Left ventricle myocardium inferior (tissue), 1 donor: ENCODE measurements around the gene FCHO2. TPM values are rescaled to one million over a fixed set of nuclear protein-coding genes. Genes with fewer than 3 reads are reported as not detected.

Source experiments
- DNase-seq: peaks from one replicate; pipeline ENCODE4 v3.0.0-alpha.2; 2020
- H3K27ac ChIP-seq: fragments of 200-600 bp; replicated peaks from 2 replicates; pipeline ENCODE4 v1.8.0; 2021
- H3K27me3 ChIP-seq: fragments of 200-600 bp; 2 replicates; pipeline ENCODE4 v1.8.0; 2021; ENCODE audit warnings: low read depth
- H3K36me3 ChIP-seq: fragments of 200-600 bp; 2 replicates; pipeline ENCODE4 v1.8.0; 2021
- H3K4me1 ChIP-seq: fragments of 200-600 bp; 2 replicates; pipeline ENCODE4 v1.8.0; 2021
- H3K4me3 ChIP-seq: fragments of 200-600 bp; 2 replicates; pipeline ENCODE4 v1.8.0; 2021; ENCODE audit warnings: mild to moderate bottlenecking, moderate library complexity
- H3K9me3 ChIP-seq: fragments of 200-600 bp; replicated peaks from 2 replicates; pipeline ENCODE4 v1.8.0; 2021
- CTCF ChIP-seq: fragments of 200-600 bp; IDR thresholded peaks from 2 replicates; pipeline ENCODE4 v1.8.0; 2021; ENCODE audit warnings: antibody characterized with exemption, mild to moderate bottlenecking, borderline replicate concordance
- intact Hi-C: fragments of 100-400 bp; cut with micrococcal nuclease; formaldehyde crosslinking; loops from one replicate; pipeline ENCODE4 v1.11.0; 2022
- total RNA-seq: library from RNA; stranded (reverse); fragmentation: NEBNext Ultra II Directional; extraction: Animal tissue kit (Norgen Biotek cat#: 25700); gene quantifications from one replicate; pipeline ENCODE4 v1.2.1, GENCODE V29; 2021
- donor health status: DM: no; HTN: yes; CAD: no; lungs with severe emphysema.

Gene FCHO2
- total RNA-seq, 1 donor from 2014 or later, result 23.3 TPM

GRCh38 chr5:72937517-72938061 is 18.3 kb upstream of the FCHO2 start:
- no peak for DNase-seq
- intact Hi-C loops, result no loop called here
- H3K27ac ChIP-seq, result peak overlapping the region; percentile 84
- H3K4me1 ChIP-seq, result peaks cover 22% of the 10 kb centered on the region
- H3K4me3 ChIP-seq, result no peak overlapping the region
- H3K9me3 ChIP-seq, result no peaks in the 10 kb centered on the region
- TF ChIP-seq CTCF, result no peak
- H3K27me3 ChIP-seq, result no peaks in the 10 kb centered on the region
- no peaks in the 10 kb centered on the region for H3K36me3 ChIP-seq

DNA sequence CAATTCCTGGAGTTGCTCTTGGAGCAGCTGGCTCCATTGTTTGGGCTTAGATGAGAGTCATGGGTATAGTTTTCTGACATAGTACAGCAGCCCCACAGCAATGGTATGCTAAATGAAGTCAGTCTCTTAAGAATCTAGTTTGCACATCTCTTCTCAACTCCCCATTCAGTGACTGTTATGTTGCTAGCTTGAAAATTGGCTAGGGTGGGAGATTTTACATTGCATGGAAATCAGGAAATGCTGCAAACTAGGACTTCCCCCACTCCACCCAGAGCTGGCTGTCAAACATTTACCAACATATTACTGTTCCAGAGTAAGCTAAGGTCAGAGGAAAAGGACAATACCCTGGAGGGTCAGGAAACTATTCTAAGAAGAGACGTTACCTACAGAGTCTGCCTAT is 17.6 kb upstream of the FCHO2 start:
- Histone ChIP-seq H3K36me3 (no peaks in the 10 kb centered on the region), H3K9me3 (no peaks in the 10 kb centered on the region), H3K27ac (peak overlapping the region; percentile 84), H3K4me3 (no peak overlapping the region), H3K4me1 (peaks cover 22% of the 10 kb centered on the region), H3K27me3 (no peaks in the 10 kb centered on the region)
- intact Hi-C loops, result no loop called here
- no peak for DNase-seq
- TF ChIP-seq CTCF, result no peak

DNA sequence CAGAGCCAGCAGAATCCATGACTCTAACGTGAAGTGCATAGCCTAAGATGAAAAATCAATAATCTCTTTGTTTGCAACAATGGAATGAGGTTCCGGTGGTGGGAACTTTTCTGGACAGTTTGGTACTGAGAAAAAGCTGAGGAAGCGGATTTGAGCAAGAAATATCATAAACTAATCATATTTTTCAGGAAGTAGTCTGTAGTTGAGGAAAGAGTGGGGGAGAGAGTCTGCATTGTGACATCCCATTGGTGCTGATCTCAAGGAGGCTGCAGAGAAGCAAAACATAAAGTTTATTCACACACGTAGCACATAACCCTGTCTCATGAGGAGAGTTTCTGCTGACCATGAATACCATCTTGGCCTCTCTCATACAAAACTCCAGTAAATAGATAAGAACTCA is 15.8 kb upstream of the FCHO2 start:
- Histone ChIP-seq H3K36me3 (no peaks in the 10 kb centered on the region), H3K4me3 (no peak overlapping the region), H3K9me3 (no peaks in the 10 kb centered on the region), H3K27ac (peak overlapping the region; percentile 7), H3K27me3 (no peaks in the 10 kb centered on the region), H3K4me1 (peaks cover 22% of the 10 kb centered on the region)
- no peak for TF ChIP-seq CTCF
- no peak for DNase-seq
- intact Hi-C loops, result no loop called here

DNA sequence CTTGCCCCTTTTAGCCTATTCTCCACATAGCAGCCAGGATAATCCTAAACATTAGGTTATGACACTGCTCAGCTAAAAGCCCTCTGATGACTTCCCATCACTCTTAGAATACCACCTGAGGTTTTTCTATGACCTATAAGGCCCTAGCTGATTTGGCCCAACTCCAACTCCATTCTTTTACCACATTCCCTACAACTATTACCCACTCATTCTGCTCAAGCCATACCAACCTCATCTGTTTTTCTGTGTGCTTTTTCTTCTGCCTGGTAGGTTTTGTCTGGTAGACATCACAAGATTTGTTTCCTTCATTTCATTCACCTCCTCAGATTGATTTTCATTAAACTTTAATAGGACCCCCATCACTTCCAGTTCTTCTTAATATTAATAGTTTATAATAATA is 12.5 kb upstream of the FCHO2 start:
- no peak overlapping the region for H3K4me3 ChIP-seq
- peaks cover 9% of the 10 kb centered on the region for H3K4me1 ChIP-seq
- H3K27ac ChIP-seq, result no peak overlapping the region
- no peak for TF ChIP-seq CTCF
- H3K27me3 ChIP-seq, result no peaks in the 10 kb centered on the region
- H3K36me3 ChIP-seq, result no peaks in the 10 kb centered on the region
- no peak for DNase-seq
- no peaks in the 10 kb centered on the region for H3K9me3 ChIP-seq
- intact Hi-C loops, result no loop called here

- H3K4me3 ChIP-seq, result no peak overlapping the region
- no peaks in the 10 kb centered on the region for H3K4me1 ChIP-seq
- H3K9me3 ChIP-seq, result no peaks in the 10 kb centered on the region
- intact Hi-C loops, result no loop called here
- DNase-seq, result no peak
- TF ChIP-seq CTCF, result no peak
- H3K27me3 ChIP-seq, result no peaks in the 10 kb centered on the region
- no peak overlapping the region for H3K27ac ChIP-seq
- no peaks in the 10 kb centered on the region for H3K36me3 ChIP-seq
Measured at GRCh38 chr5:72947498-72947897, 8.3 kb upstream of the FCHO2 start.
